NT2/D1 (cell line): ENCODE measurements around the gene KCNJ4.
"Not testable (repeated sequence)": the region's sequence is repeated elsewhere in the genome, so short reads cannot be mapped to it uniquely, and the experiment has no call there.

Experiments used
- SUZ12 ChIP-seq: IDR thresholded peaks from 2 replicates; pipeline ENCODE4 v1.6.1; 2011; ENCODE audit not compliant: insufficient read length, insufficient read depth; ENCODE audit errors: extremely low read depth
- YY1 ChIP-seq: IDR thresholded peaks from 2 replicates; pipeline ENCODE4 v1.6.1; 2011; ENCODE audit not compliant: insufficient read length, insufficient read depth
- ZNF274 ChIP-seq: IDR thresholded peaks from 2 replicates; pipeline ENCODE4 v1.6.1; 2011; ENCODE audit warnings: mild to moderate bottlenecking, low read depth, low read length

DNA sequence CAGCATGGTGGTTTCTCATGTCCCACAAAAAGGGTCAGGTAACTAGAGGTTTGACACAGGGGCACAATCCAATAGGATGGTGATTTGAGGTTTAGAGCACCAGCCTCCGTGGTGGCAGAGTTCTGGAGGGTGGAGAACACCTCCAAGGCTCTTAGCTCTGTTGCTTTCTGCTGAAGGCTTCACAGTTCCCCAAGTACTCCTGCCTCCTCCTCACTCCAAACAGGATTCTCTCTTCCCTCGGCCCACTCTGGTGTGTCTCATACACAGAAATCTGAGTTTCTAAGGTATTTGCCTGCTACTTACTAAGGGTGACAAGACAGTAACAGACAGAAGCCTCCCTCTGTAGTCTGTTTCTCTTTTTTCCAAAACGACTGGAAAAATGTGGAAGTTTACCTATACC, 73.6 kb downstream of the KCNJ4 start:
- TF ChIP-seq ZNF274, YY1, SUZ12: not testable (repeated sequence)
